ENCODE measurements around the gene RNF19B. TPM values are rescaled to one million over a fixed set of nuclear protein-coding genes. Genes with fewer than 3 reads are reported as not detected.
"Not testable (repeated sequence)": the region's sequence is repeated elsewhere in the genome, so short reads cannot be mapped to it uniquely, and the experiment has no call there.

RNF19B gene
- total RNA-seq, 1 donor from 2014 or later: 29.7 TPM

DNA sequence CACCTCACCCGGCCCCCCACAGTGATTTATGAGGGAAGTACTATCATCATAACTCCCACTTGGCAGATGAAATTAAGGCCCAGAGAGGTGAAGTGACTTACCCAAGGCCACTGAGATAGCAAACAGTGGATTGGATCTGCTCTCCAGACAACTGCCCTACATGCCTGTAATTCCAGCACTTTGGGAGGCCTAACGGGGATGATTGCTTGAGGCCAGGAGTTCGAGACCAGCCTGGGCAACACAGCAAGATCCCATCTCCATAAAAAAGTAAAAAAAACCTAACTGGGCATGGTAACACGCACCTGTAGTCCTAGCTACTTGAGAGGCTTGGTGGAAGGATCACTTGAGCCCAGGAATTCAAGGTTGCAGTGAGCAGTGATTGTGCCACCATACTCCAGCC, 14.2 kb upstream of the RNF19B start:
- Histone ChIP-seq H3K9ac (ENCODE audit: low read length) (no peak overlapping the region), H2AFZ (ENCODE audit: low read depth, low read length) (no peak overlapping the region), H3K4me3 (ENCODE audit: insufficient read depth, low read depth, low read length) (no peak overlapping the region), H3K36me3 (ENCODE audit: insufficient read depth, low read length) (no peaks in the 10 kb centered on the region), H3K9me3 (ENCODE audit: insufficient read depth, low read depth, low read length) (no peaks in the 10 kb centered on the region), H3K79me2 (ENCODE audit: insufficient read depth, low read length) (no peaks in the 10 kb centered on the region), H3K27me3 (ENCODE audit: insufficient read depth, low read length) (no peaks in the 10 kb centered on the region), H3K27ac (ENCODE audit: low read depth, low read length) (no peak overlapping the region), H3K4me1 (ENCODE audit: insufficient read depth, low read length) (peaks cover 10% of the 10 kb centered on the region), H4K20me1 (ENCODE audit: insufficient read depth, low read length) (no peaks in the 10 kb centered on the region), H3K4me2 (ENCODE audit: low read length) (no peak overlapping the region)
- DNase-seq (ENCODE audit: low read depth): no peak
- TF ChIP-seq EZH2 (IDR thresholded peaks at IDR 0.05; ENCODE audit: insufficient read depth, low read length) (no peak), CTCF (IDR thresholded peaks at IDR 0.05; ENCODE audit: insufficient read depth, low read depth, low read length) (no peak)
- no peak for FAIRE-seq
- Mint-ChIP-seq H3K4me3 (ENCODE audit: unreplicated experiment) (no peak overlapping the region), H3K36me3 (ENCODE audit: low read depth, unreplicated experiment) (peaks cover 4% of the 10 kb centered on the region), H3K27me3 (ENCODE audit: low read depth, unreplicated experiment) (peaks cover 6% of the 10 kb centered on the region), H3K27ac (ENCODE audit: unreplicated experiment) (no peak overlapping the region), H3K9me3 (ENCODE audit: unreplicated experiment) (no peaks in the 10 kb centered on the region), H3K4me1 (ENCODE audit: low read depth, unreplicated experiment) (peaks cover 14% of the 10 kb centered on the region)

- Histone ChIP-seq H3K9ac (ENCODE audit: low read length) (no peak overlapping the region), H3K4me2 (ENCODE audit: low read length) (no peak overlapping the region), H3K4me3 (ENCODE audit: insufficient read depth, low read depth, low read length) (no peak overlapping the region), H3K27ac (ENCODE audit: low read depth, low read length) (no peak overlapping the region), H3K36me3 (ENCODE audit: insufficient read depth, low read length) (no peaks in the 10 kb centered on the region), H3K4me1 (ENCODE audit: insufficient read depth, low read length) (peaks cover 15% of the 10 kb centered on the region), H2AFZ (ENCODE audit: low read depth, low read length) (no peak overlapping the region), H3K9me3 (ENCODE audit: insufficient read depth, low read depth, low read length) (no peaks in the 10 kb centered on the region), H3K79me2 (ENCODE audit: insufficient read depth, low read length) (no peaks in the 10 kb centered on the region), H3K27me3 (ENCODE audit: insufficient read depth, low read length) (no peaks in the 10 kb centered on the region), H4K20me1 (ENCODE audit: insufficient read depth, low read length) (no peaks in the 10 kb centered on the region)
- TF ChIP-seq CTCF (IDR thresholded peaks at IDR 0.05; ENCODE audit: insufficient read depth, low read depth, low read length) (no peak), EZH2 (IDR thresholded peaks at IDR 0.05; ENCODE audit: insufficient read depth, low read length) (no peak)
- FAIRE-seq (no peak), DNase-seq (ENCODE audit: low read depth) (no peak)
- Mint-ChIP-seq H3K9me3 (ENCODE audit: unreplicated experiment) (no peaks in the 10 kb centered on the region), H3K27ac (ENCODE audit: unreplicated experiment) (no peak overlapping the region), H3K36me3 (ENCODE audit: low read depth, unreplicated experiment) (peaks cover 4% of the 10 kb centered on the region), H3K27me3 (ENCODE audit: low read depth, unreplicated experiment) (peaks cover 6% of the 10 kb centered on the region), H3K4me1 (ENCODE audit: low read depth, unreplicated experiment) (peaks cover 14% of the 10 kb centered on the region), H3K4me3 (ENCODE audit: unreplicated experiment) (no peak overlapping the region)
Observed at GRCh38 chr1:32977546-32978087, 13.0 kb upstream of the RNF19B start.

DNA sequence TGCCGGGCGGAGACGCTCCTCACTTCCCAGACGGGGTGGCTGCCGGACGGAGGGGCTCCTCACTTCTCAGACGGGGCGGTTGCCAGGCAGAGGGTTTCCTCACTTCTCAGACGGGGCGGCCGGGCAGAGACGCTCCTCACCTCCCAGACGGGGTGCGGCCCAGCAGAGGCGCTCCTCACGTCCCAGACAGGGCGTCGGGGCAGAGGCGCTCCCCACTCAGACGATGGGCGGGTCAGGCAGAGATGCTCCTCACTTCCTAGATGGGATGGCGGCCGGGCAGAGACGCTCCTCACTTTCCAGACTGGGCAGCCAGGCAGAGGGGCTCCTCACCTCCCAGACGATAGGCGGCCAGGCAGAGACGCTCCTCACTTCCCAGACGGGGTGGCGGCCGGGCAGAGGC, 10.4 kb upstream of the RNF19B start:
- H3K27me3 Mint-ChIP-seq (ENCODE audit: low read depth, unreplicated experiment): peaks cover 25% of the 10 kb centered on the region
- not testable (repeated sequence) for H3K27ac Mint-ChIP-seq (ENCODE audit: unreplicated experiment); H3K36me3 ChIP-seq (ENCODE audit: insufficient read depth, low read length); H3K4me3 ChIP-seq (ENCODE audit: insufficient read depth, low read depth, low read length); H3K9me3 Mint-ChIP-seq (ENCODE audit: unreplicated experiment); H4K20me1 ChIP-seq (ENCODE audit: insufficient read depth, low read length); H3K9ac ChIP-seq (ENCODE audit: low read length); DNase-seq (ENCODE audit: low read depth); H3K4me1 ChIP-seq (ENCODE audit: insufficient read depth, low read length); H2AFZ ChIP-seq (ENCODE audit: low read depth, low read length); H3K79me2 ChIP-seq (ENCODE audit: insufficient read depth, low read length); H3K27me3 ChIP-seq (ENCODE audit: insufficient read depth, low read length); H3K36me3 Mint-ChIP-seq (ENCODE audit: low read depth, unreplicated experiment); H3K27ac ChIP-seq (ENCODE audit: low read depth, low read length); H3K4me1 Mint-ChIP-seq (ENCODE audit: low read depth, unreplicated experiment); H3K4me2 ChIP-seq (ENCODE audit: low read length); FAIRE-seq; H3K9me3 ChIP-seq (ENCODE audit: insufficient read depth, low read depth, low read length)
- H3K4me3 Mint-ChIP-seq (ENCODE audit: unreplicated experiment): peak overlapping the region; percentile 74

DNA sequence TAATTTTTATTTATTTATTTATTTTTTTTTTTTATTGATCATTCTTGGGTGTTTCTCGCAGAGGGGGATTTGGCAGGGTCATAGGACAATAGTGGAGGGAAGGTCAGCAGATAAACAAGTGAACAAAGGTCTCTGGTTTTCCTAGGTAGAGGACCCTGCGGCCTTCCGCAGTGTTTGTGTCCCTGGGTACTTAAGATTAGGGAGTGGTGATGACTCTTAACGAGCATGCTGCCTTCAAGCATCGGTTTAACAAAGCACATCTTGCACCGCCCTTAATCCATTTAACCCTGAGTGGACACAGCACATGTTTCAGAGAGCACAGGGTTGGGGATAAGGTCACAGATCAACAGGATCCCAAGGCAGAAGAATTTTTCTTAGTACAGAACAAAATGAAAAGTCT, 8.8 kb upstream of the RNF19B start:
- not testable (repeated sequence) for H3K9me3 Mint-ChIP-seq (ENCODE audit: unreplicated experiment); H3K36me3 Mint-ChIP-seq (ENCODE audit: low read depth, unreplicated experiment); H3K4me3 Mint-ChIP-seq (ENCODE audit: unreplicated experiment); H3K9me3 ChIP-seq (ENCODE audit: insufficient read depth, low read depth, low read length); H3K4me3 ChIP-seq (ENCODE audit: insufficient read depth, low read depth, low read length); H3K9ac ChIP-seq (ENCODE audit: low read length); H2AFZ ChIP-seq (ENCODE audit: low read depth, low read length); H3K79me2 ChIP-seq (ENCODE audit: insufficient read depth, low read length); H3K27ac Mint-ChIP-seq (ENCODE audit: unreplicated experiment); H3K27me3 ChIP-seq (ENCODE audit: insufficient read depth, low read length); FAIRE-seq; H3K36me3 ChIP-seq (ENCODE audit: insufficient read depth, low read length); H4K20me1 ChIP-seq (ENCODE audit: insufficient read depth, low read length); H3K27ac ChIP-seq (ENCODE audit: low read depth, low read length); DNase-seq (ENCODE audit: low read depth)
- Histone ChIP-seq H3K4me2 (ENCODE audit: low read length) (peak overlapping the region; percentile 99), H3K4me1 (ENCODE audit: insufficient read depth, low read length) (peaks cover 10% of the 10 kb centered on the region)
- peaks cover 27% of the 10 kb centered on the region for H3K27me3 Mint-ChIP-seq (ENCODE audit: low read depth, unreplicated experiment)
- H3K4me1 Mint-ChIP-seq (ENCODE audit: low read depth, unreplicated experiment): peaks cover 11% of the 10 kb centered on the region
